HG03039 (cell line): ENCODE data around the gene XRCC1.
"Not testable (repeated sequence)": the region's sequence is repeated elsewhere in the genome, so short reads cannot be mapped to it uniquely, and the experiment has no call there.

Experiments used
- ATAC-seq: cut with Tn5 transposase; IDR thresholded peaks from one replicate; pipeline ENCODE4 v1.9.1; 2021; ENCODE audit warnings: mild to moderate bottlenecking, moderate library complexity; ENCODE audit not compliant: unreplicated experiment

Gene XRCC1

GRCh38 chr19:43599635-43600295, 24.4 kb upstream of the XRCC1 start:
- no peak for ATAC-seq

GRCh38 chr19:43598445-43599240, 23.3 kb upstream of the XRCC1 start:
- no peak for ATAC-seq

GRCh38 chr19:43597876-43598275, 22.5 kb upstream of the XRCC1 start:
- ATAC-seq = no peak

- no peak for ATAC-seq
Measured at GRCh38 chr19:43596842-43597461, 21.6 kb upstream of the XRCC1 start.

- ATAC-seq = peak; percentile 76
Measured at GRCh38 chr19:43595999-43596841, 20.9 kb upstream of the XRCC1 start, which contains the start of the genes IRGQ and ZNF576. IRGQ (minus strand) TSS chr19:43596134; CDS start chr19:43595338, 796 bp downstream. ZNF576 (plus strand) TSS chr19:43596595; CDS start chr19:43597109, 514 bp downstream.

GRCh38 chr19:43595605-43595998, 20.3 kb upstream of the XRCC1 start:
- ATAC-seq = no peak

GRCh38 chr19:43594710-43595604, 19.6 kb upstream of the XRCC1 start:
- ATAC-seq = no peak

GRCh38 chr19:43594081-43594697, 18.9 kb upstream of the XRCC1 start:
- ATAC-seq = no peak

- ATAC-seq = no peak
Measured at GRCh38 chr19:43592800-43593350, 17.5 kb upstream of the XRCC1 start.

- no peak for ATAC-seq
Measured at GRCh38 chr19:43591904-43592772, 16.8 kb upstream of the XRCC1 start.

GRCh38 chr19:43589678-43590077, 14.4 kb upstream of the XRCC1 start:
- ATAC-seq = no peak

- ATAC-seq = no peak
Measured at GRCh38 chr19:43589277-43589676, 13.9 kb upstream of the XRCC1 start.

- ATAC-seq = not testable (repeated sequence)
Measured at GRCh38 chr19:43587029-43587428, 11.7 kb upstream of the XRCC1 start.

GRCh38 chr19:43586346-43586745, 11.0 kb upstream of the XRCC1 start:
- no peak for ATAC-seq

- ATAC-seq = no peak
Measured at GRCh38 chr19:43584484-43584883, 9.2 kb upstream of the XRCC1 start.

- no peak for ATAC-seq
Measured at GRCh38 chr19:43582495-43582894, 7.2 kb upstream of the XRCC1 start.

GRCh38 chr19:43581467-43581866, 6.1 kb upstream of the XRCC1 start:
- ATAC-seq = no peak

- ATAC-seq = no peak
Measured at GRCh38 chr19:43578787-43579186, 3.5 kb upstream of the XRCC1 start.
